22Rv1 (cell line): ENCODE measurements around the gene TMEM184A.

Experiments used
- ZFX ChIP-seq: fragments of 450-650 bp; IDR thresholded peaks from 2 replicates; pipeline ENCODE4 v1.6.1; 2017; ENCODE audit warnings: antibody characterized with exemption, borderline replicate concordance
- TF ChIP-seq, protein P1 (sequence below): fragments of 450-650 bp; IDR thresholded peaks from 2 replicates; pipeline ENCODE4 v1.5.1; 2017; ENCODE audit warnings: mild to moderate bottlenecking

DNA sequence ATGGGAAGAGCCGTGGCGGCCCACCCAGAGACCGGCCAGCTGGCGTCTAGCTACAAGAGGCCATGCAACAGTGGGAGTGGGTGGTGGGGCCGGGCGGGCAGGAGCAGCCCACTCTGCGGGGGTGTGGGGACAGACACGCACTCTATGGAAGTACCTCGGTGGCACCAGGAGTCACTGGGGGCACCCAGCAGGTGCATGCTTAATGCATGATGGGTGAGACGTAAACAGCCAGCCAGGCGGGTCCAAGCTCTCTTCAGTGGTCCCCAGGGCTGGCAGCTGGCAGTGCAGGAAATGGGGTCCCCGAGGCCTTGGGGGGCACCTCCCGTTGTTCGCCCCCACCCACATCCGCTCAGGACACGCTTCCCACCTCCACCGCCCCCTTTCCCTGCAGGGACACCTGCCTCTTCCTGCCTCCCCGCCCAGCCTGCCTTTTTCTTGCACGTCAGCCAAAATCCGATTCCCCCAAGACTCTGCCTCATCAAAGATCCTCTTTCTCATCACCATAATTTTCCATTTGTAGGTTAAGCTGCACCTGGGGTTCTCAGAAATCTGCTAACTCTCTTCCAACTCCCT lies 36.4 kb upstream of the TMEM184A start:
- TF ChIP-seq, protein P1, sequence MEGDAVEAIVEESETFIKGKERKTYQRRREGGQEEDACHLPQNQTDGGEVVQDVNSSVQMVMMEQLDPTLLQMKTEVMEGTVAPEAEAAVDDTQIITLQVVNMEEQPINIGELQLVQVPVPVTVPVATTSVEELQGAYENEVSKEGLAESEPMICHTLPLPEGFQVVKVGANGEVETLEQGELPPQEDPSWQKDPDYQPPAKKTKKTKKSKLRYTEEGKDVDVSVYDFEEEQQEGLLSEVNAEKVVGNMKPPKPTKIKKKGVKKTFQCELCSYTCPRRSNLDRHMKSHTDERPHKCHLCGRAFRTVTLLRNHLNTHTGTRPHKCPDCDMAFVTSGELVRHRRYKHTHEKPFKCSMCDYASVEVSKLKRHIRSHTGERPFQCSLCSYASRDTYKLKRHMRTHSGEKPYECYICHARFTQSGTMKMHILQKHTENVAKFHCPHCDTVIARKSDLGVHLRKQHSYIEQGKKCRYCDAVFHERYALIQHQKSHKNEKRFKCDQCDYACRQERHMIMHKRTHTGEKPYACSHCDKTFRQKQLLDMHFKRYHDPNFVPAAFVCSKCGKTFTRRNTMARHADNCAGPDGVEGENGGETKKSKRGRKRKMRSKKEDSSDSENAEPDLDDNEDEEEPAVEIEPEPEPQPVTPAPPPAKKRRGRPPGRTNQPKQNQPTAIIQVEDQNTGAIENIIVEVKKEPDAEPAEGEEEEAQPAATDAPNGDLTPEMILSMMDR, result no peak
- TF ChIP-seq ZFX, result no peak
